Measurements from ENCODE around the gene CENPL.
"Not testable (repeated sequence)": the region's sequence is repeated elsewhere in the genome, so short reads cannot be mapped to it uniquely, and the experiment has no call there.

Gene CENPL

DNA sequence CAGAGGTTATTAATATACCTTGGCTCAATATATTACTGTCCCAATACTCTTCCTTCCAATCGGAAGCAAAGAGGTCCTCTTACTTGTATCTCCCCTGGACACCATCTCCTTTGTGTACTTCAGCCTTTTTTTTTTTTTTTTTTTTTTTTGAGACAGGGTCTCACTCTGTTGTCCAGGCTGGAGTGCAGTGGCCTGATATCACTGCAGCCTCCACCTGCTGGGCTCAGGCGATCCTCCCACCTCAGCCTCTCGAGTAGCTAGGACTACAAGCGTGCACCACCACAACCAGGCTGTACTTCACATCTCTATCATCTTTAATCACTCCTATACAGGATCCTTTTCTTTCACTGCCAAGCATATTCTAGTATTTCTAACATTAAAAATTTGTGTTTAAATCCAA is 3.0 kb downstream of the CENPL start:
- H3K4me3 ChIP-seq (ENCODE audit: low read depth, low read length), result no peak overlapping the region
- TF ChIP-seq, protein P1, sequence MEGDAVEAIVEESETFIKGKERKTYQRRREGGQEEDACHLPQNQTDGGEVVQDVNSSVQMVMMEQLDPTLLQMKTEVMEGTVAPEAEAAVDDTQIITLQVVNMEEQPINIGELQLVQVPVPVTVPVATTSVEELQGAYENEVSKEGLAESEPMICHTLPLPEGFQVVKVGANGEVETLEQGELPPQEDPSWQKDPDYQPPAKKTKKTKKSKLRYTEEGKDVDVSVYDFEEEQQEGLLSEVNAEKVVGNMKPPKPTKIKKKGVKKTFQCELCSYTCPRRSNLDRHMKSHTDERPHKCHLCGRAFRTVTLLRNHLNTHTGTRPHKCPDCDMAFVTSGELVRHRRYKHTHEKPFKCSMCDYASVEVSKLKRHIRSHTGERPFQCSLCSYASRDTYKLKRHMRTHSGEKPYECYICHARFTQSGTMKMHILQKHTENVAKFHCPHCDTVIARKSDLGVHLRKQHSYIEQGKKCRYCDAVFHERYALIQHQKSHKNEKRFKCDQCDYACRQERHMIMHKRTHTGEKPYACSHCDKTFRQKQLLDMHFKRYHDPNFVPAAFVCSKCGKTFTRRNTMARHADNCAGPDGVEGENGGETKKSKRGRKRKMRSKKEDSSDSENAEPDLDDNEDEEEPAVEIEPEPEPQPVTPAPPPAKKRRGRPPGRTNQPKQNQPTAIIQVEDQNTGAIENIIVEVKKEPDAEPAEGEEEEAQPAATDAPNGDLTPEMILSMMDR (IDR thresholded peaks at IDR 0.05; ENCODE audit: insufficient read depth, low read depth, low read length, missing control alignments), result no peak
- no peak for DNase-seq (ENCODE audit: low read depth)

DNA sequence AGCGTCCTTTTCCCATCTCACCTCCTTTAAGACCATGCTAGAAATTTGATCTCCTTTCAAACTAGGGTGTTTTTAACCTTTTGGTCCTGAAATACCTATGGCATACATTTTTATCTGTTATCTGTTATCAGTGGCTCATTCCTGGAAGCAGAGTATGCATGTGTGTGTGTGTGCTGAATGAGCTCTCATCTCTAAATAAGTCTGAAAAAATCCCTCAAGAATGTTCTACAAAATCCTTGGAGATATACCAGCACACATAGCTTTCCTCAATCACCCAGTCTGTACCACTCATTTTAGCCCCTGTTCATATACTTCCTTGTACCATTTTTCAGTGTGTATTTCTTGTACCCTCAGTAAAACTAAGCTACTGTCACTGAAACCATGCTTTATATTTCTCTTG is 6.2 kb downstream of the CENPL start:
- TF ChIP-seq, protein P1 (IDR thresholded peaks at IDR 0.05; ENCODE audit: insufficient read depth, low read depth, low read length, missing control alignments), result no peak
- H3K4me3 ChIP-seq (ENCODE audit: low read depth, low read length), result no peak overlapping the region
- no peak for DNase-seq (ENCODE audit: low read depth)

DNA sequence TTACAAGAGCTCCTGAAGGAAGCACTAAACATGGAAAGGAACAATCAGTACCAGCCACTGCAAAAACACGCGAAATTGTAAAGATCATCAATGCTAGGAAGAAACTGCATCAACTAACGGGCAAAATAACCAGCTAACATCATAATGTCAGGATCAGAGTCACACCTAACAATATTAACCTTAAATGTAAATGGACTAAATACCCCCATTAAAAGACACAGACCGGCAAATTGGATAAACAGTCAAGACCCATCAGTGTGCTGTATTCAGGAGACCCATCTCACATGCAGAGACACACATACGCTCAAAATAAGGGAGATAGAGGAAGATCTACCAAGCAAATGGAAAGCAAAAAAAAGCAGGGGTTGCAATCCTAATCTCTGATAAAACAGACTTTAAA is 11.0 kb downstream of the CENPL start:
- not testable (repeated sequence) for H3K4me3 ChIP-seq (ENCODE audit: low read depth, low read length); DNase-seq (ENCODE audit: low read depth)

DNA sequence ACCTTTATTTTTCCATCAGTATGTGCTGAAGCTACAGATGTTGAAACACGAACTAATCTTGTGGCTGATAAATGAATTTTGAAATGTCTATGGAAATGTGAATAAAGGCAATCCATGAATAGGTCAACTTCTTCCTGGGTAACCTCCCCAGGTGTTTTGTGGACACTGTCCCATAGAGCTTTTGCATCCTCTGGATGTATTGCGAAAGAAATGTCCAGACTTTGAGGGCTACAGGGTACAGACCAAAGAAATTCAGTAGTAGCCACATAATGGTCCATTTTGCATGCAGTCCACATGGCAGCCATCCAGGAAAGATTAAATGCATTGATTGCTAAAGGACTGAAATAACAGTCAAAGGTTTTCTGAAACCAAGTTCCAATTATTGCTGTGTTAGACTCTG is 21.7 kb downstream of the CENPL start:
- DNase-seq (ENCODE audit: low read depth), result no peak
- TF ChIP-seq, protein P1 (IDR thresholded peaks at IDR 0.05; ENCODE audit: insufficient read depth, low read depth, low read length, missing control alignments), result no peak
- H3K4me3 ChIP-seq (ENCODE audit: low read depth, low read length), result no peak overlapping the region

DNA sequence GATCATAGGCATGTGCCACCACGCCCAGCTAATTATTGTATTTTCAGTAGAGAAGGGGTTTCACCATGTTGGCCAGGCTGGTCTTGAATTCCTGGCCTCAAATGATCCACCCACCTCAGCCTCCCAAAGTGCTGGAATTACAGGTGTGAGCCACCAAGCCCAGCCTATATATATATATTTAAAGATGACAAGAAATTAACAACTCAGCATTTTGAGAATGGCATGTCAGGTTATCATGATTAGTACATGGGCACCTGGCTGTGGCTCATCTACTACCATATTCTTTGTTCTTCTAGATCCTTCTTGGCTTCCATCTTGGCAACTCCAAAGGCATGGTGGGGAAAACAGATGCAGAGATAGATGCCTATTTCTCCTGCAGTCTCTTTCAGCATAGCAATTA is 24.7 kb downstream of the CENPL start:
- not testable (repeated sequence) for DNase-seq (ENCODE audit: low read depth); H3K4me3 ChIP-seq (ENCODE audit: low read depth, low read length)

DNA sequence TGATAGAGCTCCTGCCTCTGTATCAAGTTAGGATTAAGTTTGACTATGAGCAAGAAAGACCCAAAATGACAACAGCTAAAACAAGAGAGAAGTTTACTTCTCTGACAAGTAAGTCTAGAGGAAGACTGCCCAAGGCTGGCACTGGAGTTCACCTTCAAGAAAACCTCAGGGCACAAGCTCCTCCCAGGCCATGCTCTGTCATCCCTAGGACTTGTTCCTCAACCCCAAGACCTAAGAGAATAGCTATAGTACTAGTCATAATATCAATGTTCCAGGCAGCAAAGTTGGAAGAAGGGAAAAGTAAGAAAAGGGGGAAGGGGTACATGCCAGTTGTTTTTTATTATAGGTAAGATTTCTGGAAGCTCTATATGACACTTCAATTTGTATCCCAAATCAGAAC is 26.6 kb downstream of the CENPL start:
- no peak for DNase-seq (ENCODE audit: low read depth)
- TF ChIP-seq, protein P1 (IDR thresholded peaks at IDR 0.05; ENCODE audit: insufficient read depth, low read depth, low read length, missing control alignments), result no peak
- no peak overlapping the region for H3K4me3 ChIP-seq (ENCODE audit: low read depth, low read length)

DNA sequence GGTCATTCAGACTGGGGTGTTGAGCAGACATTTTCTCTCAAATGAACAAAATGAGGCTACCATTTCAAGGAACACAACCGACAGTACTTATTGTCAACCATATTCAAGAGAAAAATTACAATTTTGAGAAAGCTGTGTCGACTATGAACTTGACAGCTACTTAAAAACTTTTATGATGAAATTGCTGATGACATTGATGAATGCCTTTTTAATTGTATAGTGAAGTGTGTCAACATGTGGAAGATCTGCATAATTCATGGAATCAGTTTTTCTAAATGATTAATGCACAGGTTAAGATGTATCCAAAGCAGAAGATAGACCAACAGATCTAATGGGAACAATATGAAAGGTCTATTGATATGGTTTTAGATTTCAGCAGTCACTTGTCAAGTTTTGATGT is 34.8 kb downstream of the CENPL start:
- TF ChIP-seq, protein P1 (IDR thresholded peaks at IDR 0.05; ENCODE audit: insufficient read depth, low read depth, low read length, missing control alignments), result no peak
- no peak for DNase-seq (ENCODE audit: low read depth)
- no peak overlapping the region for H3K4me3 ChIP-seq (ENCODE audit: low read depth, low read length)

DNA sequence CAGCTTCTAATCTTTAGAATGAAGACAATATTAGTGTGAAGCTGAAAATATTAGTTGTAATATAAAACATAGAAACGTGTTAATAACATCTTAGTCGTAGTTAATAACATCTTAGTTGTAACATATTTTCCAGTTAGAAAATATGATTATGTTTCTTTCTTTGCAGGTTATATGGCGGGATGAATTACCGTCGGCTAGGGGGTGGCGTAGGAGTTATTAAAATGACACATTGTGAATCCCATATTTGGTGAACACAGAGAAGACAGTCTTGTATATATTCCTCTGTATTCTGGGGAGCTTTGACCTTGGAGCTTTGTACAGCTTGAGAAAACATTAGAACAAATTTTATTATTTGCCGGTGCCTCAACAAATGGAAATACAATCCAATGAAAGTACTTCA is 39.7 kb downstream of the CENPL start:
- TF ChIP-seq, protein P1 (IDR thresholded peaks at IDR 0.05; ENCODE audit: insufficient read depth, low read depth, low read length, missing control alignments), result no peak
- H3K4me3 ChIP-seq (ENCODE audit: low read depth, low read length), result no peak overlapping the region
- DNase-seq (ENCODE audit: low read depth), result no peak

Data from GM12865 (cell line).